Stimulated activated CD4-positive, alpha-beta T cell treated with anti-CD3 and anti-CD28 coated beads, Interleukin-4, amount 100 ng/mL, for 1 hour (primary cell): ENCODE results near the gene ZC3H13.

ENCODE experiments used
- DNase-seq: peaks from one replicate; pipeline ENCODE4 v3.0.0-alpha.2; 2020

ZC3H13 gene

DNA sequence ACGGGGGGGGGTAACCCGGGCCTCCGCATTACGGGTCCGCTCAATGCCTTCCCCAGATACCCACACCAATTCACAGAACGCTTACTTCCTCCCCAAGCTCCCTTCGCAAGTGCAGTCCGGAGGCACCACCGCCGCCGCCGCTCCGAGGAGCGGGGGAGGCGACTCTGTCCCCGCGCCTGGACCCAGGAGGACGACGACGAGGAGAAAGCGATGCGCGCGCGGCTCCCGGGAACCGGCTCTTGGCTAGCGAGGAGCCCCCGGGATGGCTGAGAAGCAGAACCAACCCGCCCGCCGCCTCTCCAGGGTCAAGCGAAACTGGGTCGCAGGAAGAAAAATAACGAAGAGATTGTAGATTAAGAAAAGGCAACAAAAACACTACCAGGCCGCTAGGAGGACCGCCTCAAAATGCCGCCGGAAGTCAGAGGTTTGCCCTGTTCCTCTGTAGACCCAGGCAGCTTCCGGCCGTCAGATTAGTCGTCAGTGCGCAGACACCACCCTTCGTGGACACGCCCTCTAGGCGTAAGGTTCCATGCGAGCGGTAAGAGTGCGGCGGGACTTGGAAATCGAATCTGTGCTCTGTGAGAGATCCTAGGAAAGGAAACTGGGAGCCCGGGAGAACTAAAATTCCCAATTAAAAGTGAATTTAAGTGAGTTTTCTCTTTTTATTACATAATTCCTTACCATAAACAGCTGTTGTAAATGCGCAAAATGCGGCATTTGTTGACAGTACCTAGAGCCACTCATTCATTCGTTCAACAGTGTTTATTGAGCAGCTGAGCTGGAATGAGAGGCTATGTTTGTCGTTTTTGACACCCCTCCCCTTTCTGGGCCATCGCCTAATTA lies at the start of gene ZC3H13:
Gene ZC3H13, minus strand, starts transcription at position 428 of the 843 bp plus-strand sequence. CDS start 7,239 bp downstream, outside the sequence.
- DNase-seq = peak; percentile 89

- no peak for DNase-seq
Observed at GRCh38 chr13:46102255-46102605, 49.7 kb upstream of the ZC3H13 start.

DNA sequence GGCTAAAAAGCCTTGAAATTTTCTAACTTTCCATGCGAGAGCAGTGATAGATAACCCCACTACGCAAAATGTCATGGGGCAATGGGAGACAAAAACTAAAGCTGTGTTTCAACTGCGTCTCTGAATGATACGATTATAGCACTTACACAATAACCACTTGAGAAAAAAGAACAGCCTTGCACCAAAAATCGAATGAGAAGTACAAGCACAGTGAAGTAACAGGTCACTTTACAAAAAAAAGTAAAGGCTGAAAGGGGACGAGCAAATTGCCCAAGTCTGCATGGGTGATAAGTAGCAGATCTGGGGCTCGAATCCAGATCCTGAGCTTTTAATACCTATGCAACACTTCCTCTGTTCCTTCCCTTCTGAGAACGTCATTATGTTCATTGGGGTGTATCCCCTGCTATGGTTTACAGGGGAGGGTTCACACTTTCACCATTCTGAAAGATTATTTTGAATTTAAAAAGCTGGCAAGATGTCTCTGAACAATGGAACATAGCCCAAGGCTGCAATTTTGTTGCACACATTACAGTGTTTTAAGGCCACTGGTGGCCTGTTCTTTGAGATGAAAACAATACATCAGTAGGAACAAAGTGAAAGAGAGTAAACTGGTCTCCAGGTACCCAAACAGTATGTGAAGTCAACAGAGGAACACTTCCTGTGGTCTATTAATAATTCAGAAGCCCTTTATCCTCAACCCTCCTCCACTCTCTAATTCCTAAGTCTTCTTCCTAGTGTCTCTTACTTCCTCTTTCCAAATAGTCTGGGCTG lies 49.1 kb upstream of the ZC3H13 start:
- no peak for DNase-seq

DNA sequence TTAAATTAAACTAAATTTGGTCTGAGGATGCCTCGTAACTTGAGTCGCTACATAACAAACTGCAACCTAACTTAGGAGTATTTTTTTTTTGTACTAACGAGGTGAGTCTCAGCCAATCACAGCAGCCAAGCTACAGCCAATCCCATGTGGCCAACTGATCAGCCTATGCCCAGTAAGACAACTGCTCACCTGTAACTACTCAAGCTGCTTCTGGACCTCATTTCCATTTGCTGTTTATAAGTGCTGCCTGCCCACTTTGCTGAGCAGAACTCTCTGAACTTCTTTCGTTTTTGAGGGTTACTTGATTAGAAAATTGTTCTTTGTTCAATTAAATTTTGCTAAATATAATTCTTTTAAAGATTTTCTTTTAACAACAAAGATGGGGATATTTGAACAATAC lies 48.5 kb upstream of the ZC3H13 start:
- no peak for DNase-seq

DNA sequence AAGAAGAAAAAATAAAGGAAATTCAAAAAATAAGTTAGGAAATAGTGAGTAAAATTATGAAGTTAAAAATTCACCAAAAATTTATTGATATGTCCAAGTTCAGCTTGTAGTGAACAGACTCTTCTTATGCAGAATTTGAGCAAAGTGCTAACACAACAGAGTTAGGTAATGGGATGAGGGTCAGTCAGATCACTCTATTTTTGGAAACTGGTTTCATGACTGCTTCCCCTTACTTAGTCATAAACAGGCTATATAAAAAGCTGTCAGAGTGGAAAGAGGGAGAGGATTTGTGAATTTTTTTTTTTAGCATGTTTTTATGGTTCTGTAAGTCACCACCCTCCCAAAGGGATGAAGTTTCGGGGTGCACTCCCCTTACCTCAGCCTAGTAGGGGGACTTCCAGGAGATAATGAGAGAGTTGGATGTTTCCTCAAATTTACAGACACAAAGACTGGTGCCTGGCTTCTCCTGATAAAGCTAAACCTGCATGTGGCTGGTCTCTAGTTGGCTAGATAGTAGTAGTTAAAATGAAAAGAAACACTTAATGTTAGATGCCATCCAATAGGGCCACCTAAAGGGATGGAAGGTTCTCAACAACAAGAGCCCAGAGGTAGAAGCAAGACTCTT lies 47.8 kb upstream of the ZC3H13 start:
- no peak for DNase-seq

DNA sequence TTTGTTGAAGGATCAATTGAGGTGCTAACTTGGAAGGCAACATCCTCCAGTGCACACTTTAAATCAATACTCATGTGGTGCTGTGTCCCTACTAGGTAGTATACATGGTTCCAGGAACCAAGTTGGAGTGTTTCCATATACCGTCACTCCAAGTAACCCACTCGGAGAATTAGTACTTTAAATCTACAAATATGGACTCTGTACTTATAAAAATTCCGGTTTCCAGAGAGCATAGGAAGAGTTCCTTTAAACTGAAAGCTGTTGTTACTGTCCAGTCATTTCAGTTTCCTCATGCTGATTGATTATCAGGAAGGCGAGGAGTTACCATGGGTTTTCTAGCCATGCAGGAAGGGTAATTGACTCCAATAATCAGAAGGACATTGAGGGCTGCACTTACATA lies 45.1 kb upstream of the ZC3H13 start:
- DNase-seq = no peak

DNA sequence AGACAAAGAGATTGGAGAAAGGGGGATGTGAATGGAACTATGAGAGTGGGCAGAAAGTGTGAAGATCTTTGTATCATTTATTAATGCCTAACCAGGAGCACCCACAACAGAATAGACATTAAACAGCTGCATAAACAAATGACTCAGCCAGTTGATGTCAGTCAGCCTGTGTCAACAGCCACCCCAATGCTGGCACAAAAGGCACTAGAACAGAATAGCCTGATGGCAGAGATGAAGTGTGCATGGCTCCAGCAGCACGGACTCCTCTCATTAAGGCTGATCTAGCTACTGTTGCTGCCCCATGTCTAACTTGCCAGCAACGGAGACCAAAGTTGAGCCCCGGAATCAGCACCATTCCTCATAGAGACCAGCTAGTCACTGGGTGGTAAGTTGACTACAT lies 44.5 kb upstream of the ZC3H13 start:
- DNase-seq = no peak

DNA sequence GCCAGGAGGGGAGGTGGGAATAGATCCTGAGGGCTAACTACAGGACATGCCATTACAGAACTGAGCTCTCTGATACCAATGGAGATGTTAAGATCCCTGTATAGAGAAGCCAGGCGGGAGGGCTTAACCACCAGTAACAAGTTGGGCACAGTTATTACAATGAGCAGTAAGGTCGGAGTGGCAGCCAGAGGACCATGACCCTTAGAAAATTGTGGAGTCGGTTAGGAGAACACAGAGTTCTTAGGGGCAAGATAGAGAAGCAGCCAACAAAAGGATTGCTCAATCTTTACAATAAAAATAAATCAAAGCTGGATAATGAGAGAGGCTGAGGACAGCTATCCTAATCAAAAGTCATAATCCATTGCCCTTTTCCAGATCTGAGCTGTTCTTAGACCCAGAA lies 41.9 kb upstream of the ZC3H13 start:
- no peak for DNase-seq

GRCh38 chr13:46088821-46089562 lies 36.4 kb upstream of the ZC3H13 start:
- no peak for DNase-seq

GRCh38 chr13:46087481-46087880 lies 34.9 kb upstream of the ZC3H13 start:
- DNase-seq = no peak

DNA sequence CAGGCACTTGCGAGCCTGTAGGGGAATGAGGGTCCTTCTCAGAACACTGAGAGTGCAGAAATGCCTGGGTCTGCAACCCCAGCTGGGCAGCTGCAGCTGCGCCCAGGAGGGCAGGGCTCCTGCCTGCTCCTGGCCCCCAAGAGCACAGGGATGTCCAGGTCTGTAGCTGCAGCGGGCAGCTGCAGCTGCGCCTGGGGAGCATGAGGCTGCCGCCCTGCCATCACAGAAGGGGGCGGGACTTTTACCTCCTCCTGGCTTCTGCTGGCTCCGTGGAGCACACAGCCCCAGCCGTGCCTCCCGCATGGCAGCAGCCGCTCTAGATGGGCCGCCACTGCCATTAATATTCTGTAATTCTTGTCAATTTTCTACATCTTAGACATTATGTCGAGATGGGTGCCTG lies 34.4 kb upstream of the ZC3H13 start:
- no peak for DNase-seq

- DNase-seq = no peak
Observed at GRCh38 chr13:46086421-46086922, 33.9 kb upstream of the ZC3H13 start.

DNA sequence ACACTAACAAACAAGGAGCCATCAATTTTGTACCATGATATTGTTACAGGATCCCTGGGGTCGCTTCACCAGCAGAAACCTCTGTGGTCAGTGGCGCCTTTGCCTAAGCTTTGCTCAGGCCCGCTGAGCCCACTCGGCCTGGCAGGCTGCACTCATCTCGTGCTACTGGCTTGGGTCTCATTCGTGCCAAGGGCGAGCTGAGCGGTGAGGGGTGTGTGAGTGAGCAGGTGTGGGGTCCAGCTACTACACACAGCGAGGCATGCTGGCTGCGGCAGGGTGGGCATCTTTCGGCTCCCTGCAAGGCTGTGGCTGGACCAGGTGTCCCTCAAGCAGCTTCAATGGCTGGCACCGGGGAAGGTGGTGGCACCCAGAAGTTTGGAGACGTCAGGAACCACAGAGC lies 33.2 kb upstream of the ZC3H13 start:
- DNase-seq = no peak

- DNase-seq = no peak
Observed at GRCh38 chr13:46082324-46082723, 29.8 kb upstream of the ZC3H13 start.

DNA sequence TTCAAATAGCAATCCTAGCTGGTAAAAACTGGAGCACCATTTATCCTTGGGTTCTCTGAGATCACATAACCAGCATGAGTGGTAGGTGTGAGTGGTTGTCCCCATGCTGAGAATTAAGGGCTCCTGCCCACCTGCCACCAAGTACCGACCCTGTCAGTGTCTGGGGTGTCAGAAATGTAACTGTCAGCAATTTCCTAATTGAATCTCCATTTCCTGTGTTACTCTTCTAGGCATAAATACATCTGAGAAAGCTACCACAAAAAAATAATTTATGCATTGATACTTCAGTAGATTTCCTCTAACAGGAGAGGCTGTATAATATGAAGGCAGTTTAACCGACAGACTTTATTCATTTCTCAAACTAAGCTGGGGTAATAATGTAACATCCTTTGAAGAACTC lies 27.2 kb upstream of the ZC3H13 start:
- DNase-seq = no peak

DNA sequence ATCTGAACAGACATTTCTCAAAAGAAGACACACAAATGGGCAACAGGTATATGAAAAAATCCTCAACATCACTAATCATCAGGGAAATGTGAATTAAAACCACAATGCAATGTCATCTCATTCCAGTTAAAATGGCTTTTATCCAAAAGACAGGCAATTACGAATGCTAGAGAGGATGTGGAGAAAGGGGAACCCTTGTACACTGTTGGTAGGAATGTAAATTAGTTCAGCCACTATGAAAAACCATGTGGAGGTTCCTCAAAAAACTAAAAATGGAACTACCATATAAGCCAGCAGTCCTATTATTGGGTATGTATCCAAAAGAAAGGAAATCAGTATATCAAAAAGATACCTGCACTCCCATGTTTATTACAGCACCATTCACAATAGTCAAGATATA lies 24.7 kb upstream of the ZC3H13 start:
- no peak for DNase-seq

- DNase-seq = no peak
Observed at GRCh38 chr13:46076827-46077226, 24.3 kb upstream of the ZC3H13 start.

GRCh38 chr13:46075811-46076210 lies 23.3 kb upstream of the ZC3H13 start:
- no peak for DNase-seq

DNA sequence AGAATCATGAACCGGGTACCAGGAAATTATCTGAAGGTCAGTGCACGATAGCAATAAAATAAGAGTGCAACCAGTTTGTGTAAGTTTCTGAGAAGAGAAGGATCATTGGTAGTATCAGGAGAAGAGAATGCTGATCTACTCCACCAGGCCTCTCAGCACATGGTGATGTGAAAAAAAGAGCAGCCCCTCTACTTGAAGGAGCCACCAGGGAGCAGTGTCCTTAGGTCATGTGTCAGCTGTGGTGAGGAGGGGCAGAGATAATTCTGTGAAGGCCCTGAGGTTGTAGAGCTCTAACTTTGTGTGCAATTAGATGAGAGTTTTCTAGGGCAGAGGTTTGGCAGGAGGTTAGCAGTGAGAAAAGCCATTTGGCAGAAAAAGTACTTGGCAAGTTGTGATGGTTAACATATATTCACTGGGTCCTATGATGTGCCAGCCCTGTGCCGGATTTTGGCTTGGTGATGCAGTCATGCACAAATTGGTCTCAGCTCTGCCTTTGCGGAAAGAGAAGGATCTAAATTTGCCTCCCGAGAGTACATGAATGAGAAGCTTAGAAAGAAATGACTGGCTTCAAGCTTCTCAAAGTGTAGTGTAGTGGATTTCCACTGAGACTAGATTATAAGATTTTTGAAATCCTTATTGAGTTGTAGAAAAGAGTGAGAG lies 19.2 kb upstream of the ZC3H13 start:
- DNase-seq = no peak

DNA sequence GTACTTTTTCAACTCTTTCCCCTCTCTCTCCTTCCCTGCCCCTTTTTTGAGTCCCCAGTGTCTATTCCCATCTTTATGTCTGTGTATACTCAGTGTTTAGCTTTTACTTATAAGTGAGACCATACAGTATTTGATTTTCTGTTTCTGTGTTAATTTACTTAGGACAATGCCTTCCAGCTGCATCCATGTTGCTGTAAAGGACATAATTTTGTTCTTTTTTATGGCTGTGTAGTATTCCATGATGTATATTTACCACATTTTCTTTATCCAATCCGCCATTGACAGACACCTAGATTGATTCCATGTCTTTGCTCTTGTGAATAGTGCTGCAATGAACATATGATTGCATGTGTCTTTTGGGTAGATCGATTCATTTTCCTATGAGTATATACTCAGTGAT lies 10.7 kb upstream of the ZC3H13 start:
- no peak for DNase-seq

DNA sequence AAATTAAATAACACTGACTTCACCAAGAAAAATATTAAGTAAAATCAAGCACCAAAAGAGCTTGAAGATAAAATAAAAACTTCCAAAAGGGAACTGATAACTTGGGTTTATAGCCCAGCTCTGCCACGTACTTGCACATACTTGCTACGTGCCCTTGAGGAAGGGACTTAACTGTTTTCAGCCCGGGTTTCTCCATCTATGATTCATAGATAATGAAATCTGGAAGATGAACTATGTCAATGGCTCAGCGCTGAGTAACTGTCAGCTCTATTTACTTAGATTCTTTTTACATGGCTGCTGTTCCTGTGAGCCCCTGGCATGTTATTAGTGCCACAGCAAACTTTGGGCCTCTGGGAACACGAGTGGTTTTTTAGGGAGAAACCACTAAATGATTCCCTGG lies 9.6 kb upstream of the ZC3H13 start:
- no peak for DNase-seq

GRCh38 chr13:46059405-46059804 lies 6.9 kb upstream of the ZC3H13 start:
- no peak for DNase-seq
